ENCODE measurements around the gene CCL16.

Gene CCL16

DNA sequence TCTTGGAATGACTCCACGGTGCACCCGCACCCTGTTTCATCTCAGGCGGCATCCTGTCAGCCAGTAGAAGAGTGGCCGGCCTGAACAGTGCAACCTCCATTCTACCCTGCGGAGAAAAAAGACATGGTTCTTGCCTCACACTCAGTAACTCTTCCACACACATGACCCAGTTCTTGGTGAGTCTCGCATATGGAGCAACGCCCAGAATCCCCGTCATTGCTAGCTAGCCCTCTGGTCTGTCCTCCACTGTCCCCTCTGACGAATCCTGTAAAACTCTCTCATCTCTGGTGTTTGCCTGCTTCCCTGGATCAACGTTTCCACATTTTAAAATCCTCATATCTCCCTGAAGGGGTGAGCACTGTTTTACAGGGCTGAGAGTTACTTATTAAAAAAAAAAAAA lies 46.5 kb downstream of the CCL16 start:
- DNase-seq: no peak

DNA sequence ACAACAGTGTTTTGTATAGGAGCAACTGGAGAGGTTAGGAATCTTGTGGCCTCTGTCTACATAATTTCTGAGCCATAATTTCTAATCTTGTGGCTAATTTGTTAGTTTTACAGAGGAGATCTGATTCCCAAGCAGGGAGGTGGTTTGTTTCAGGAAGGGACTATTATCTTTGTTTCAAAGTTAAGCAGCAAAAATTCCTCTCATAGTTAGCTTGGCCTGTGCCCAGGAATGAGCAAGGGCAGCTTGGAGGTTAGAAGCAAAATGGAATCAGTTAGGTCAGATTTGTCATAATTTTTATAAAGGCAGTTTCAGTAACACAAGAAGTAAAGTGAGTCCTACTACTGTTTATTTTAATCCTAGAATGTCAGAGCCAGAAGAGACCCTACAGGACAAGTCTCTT lies 48.7 kb downstream of the CCL16 start:
- DNase-seq: no peak

DNA sequence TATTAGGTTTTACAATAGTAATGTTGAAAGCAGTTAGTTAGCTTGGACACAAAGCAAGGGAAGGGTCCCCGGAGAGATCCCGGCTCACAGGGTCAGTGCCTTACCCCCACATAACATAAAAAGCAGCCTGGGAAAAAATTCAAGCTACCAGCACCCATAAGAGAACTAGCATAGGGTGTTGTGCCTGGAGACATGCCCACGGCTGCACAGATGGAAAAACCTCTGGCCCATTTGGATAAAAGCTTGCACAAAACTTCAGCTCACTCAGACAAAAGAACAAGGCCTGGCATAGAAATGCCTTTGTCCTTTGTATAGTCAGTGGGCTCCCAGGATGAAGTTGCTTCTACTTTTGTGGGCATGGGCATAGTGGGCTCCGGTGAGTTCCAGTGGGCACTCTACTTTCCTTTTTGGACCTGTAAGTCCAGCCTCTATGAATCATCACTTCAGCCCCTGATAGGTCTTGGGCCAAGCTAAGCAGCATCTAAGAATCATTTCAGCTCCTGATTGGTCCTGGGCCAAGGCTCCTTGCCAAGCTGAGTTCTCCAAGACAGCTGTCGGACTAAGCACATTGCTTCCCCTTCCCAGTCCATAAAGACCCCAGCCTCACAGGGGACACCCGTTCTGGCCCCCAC lies 49.4 kb downstream of the CCL16 start:
- no peak for DNase-seq

DNA sequence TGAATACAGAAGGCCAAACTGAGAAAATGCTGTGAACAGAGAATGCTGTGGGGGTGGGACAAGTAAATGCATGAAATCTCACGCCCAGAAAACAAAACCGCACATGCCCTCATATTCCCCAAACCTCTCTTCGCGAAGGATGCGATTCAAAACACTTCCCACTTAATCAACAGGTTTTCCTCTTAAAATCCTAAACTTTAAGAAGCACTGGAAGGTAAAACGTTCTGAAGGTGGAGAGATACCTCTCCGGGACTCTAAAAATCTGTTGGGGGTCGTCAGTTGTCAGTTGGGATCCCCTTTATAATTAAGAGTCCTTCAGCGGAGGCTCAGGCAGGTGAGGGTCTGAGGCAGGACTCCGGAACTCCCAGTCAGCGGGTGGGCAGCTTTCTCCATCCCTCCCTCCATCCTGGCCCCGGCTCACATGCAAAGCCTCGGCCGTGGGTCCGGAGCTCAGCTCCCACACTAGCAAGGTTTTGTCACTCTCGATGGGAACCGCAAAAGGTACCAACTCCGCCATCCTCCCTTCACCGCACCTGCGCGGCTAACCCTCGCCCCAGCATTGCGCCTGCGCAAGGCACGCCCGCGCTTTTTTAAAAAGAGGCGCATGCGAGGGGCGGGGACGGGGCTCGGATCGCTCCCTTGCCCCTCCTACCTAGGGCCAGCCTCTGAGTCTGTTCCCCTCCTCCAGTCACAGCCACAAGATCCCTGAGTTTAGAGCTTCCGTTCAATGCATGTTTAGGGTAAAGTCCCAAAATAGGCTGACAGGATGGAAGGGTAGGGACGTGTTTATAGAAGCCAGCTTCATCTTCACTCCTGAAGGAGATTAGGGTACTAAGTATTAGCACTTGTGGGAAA lies 50.9 kb downstream of the CCL16 start, which contains the start of gene RDM1:
Gene RDM1, minus strand, starts transcription at position 563 of the 855 bp plus-strand sequence. Its CDS starts 46 bp downstream, at position 517.
- DNase-seq: peak; percentile 96

DNA sequence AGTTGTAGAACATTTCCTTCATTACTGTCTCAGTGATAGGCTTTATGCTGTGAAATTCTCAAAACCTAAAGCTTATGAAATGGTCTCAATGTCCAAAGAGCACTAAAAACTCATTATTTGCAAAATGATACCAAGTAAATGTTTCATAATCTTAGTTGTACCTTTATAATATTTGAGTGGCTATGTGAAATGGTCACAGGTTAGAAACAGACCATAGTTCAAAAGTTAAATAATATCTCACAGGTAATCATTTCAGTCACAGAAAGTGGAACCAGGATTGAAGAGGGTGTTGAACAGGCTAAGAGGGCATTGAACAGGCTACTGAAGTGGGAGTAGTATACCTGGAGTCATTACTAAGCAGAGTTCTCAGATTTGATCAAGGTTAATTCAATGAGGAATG lies 53.6 kb downstream of the CCL16 start:
- no peak for DNase-seq
